Glomerular endothelial cell (primary cell): ENCODE data around the gene EMSY. TPM values are rescaled to one million over a fixed set of nuclear protein-coding genes. Genes with fewer than 3 reads are reported as not detected.
"Not testable (repeated sequence)": the region's sequence is repeated elsewhere in the genome, so short reads cannot be mapped to it uniquely, and the experiment has no call there.

ENCODE experiments used
- DNase-seq: peaks from one replicate; pipeline ENCODE4 v3.0.0-alpha.2; 2011; ENCODE audit warnings: low read depth, low spot score; ENCODE audit errors: extremely low read depth
- total RNA-seq: library from RNA; depleted of rRNA; stranded (reverse); fragments of >200 nt; gene quantifications from 2 replicates; pipeline ENCODE4 v1.2.3, GENCODE V29; 2015

The EMSY gene
- total RNA-seq, 1 donor from 2014 or later: 16.7 TPM

DNA sequence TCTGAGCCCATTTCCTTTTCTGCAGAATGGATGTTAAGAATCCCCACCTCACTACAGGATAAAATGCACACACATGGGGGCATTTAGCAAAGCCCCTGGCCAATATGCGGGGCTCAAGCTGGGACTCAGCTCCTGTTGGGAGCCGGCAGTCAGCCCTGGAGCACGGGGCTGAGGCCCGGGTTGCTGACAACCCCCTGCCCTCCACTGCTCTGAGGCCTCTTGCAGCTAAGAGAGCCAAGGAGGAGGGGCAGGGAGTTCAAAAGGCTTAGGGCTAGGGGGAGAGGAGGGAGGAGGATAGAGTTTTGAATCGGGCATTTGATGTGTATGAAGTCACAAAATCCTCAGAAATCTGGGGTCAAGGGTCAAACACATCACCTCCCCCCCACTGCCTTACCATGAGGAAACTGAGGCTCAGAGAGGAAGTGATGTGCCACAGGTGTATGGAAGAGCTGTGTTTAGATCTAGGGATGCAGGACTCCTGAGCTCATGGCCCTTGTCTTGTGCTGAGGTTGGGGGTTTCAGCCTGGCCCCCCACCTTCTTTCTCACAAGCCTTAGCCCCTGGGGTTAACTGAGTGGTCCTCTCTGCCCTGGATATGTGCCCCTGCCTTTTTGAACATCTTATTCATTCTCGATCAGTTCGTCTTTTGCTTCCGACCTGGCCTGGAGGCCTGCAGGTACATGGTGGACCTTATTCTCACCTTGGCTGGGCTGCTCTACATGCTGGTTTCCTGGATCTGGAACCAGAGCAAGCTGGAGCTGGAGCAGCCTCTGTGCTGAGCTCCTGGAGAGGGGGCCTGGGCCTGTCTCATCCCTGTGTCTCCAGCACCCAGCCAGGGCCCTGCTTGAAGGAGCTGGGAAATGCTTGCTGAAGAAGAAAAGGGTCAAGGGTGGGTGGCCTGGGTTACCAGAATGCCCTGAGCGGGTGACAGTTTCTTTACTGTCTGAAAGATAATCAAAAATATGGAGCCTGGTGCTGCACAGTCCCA, 145.4 kb downstream of the EMSY start:
- no peak for DNase-seq

- DNase-seq: no peak
Observed at GRCh38 chr11:76591416-76591815, 146.6 kb downstream of the EMSY start.

- no peak for DNase-seq
Observed at GRCh38 chr11:76592025-76592914, 147.5 kb downstream of the EMSY start.

DNA sequence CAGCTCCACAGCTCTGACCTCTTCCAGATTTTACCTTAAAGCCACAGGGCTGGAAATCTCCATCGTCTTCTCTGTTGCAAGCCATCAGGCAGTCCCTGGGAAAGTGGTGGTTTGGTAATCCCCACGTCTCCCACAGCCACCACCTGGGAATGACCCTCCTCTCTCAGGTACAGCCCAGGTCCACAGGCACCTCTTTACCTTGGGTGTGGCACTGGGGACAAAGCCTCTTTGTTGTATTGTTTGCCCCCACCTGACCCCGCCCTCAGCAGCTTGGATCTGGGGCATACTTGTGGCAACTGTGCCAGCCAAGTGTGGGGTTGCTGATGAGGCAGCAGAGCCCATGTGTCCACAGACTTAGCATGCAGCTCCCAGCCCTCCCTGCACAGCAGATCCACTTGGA, 148.1 kb downstream of the EMSY start:
- no peak for DNase-seq

DNA sequence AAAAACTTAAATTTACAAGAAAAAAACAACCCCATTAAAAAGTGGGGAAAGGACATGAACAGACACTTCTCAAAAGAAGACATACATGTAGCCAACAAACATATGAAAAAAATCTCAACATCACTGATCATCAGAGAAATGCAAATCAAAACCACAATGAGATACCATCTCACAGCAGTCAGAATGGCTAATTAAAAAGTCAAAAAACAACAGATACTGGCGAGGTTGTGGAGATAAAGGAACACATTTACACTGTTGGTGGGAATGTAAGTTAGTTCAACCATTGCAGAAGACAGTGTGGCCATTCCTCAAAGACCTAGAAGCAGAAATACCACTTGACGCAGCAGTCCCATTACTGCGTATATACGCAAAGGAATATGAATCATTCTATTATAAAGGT, 150.3 kb downstream of the EMSY start:
- DNase-seq: not testable (repeated sequence)

- DNase-seq: no peak
Observed at GRCh38 chr11:76596652-76597051, 151.8 kb downstream of the EMSY start.

GRCh38 chr11:76597533-76598425, 153.0 kb downstream of the EMSY start:
- DNase-seq: no peak

DNA sequence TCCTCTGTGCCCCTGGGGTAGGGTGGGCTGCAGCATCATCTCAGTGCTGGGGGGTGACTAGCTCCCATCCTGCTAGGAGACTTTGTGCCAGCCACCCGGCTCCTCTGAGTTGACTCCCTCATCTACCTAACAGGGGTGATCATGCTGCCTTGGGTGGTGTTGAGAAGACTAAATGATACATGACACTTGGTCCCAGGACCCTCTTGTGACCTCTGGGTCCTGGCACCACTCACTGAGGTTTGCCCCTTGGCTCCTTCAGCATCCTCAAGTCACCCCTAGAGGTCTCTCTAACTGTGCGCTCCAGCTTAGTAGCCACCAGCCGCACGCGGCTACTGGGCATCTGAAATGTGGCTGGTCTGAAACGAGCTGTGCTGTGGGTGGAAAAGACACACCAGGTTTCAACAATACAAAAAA, 153.6 kb downstream of the EMSY start:
- DNase-seq: no peak

GRCh38 chr11:76599041-76600013, 154.5 kb downstream of the EMSY start:
- no peak for DNase-seq

GRCh38 chr11:76600124-76600655, 155.4 kb downstream of the EMSY start:
- no peak for DNase-seq

DNA sequence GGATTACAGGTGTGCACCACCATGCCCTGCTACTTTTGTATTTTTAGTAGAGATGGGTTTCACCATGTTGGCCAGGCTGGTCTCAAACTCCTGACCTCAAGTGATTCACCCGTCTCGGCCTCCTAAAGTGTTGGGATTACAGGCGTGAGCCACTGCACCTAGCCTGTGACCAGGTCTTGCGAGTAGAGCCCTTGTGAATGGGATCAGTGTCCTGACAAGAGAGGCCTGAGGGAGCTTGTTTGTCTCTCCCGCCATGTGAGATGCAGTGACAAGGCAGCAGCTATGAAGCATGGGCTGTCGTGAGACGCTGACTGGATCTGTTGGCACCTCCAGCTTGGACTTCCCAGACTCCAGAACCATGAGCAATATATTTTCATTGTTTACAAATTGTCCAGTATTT, 156.5 kb downstream of the EMSY start:
- DNase-seq: no peak

GRCh38 chr11:76601724-76602123, 156.9 kb downstream of the EMSY start:
- DNase-seq: no peak

GRCh38 chr11:76602431-76602861, 157.6 kb downstream of the EMSY start:
- no peak for DNase-seq

Other genes with a start within 250 kb of the EMSY start
- gene WNT11, start 238.5 kb upstream of the EMSY start, total RNA-seq: not detected in 2 replicates
- gene THAP12, start 63.9 kb upstream of the EMSY start, total RNA-seq: 20.9 and 25.3 TPM in 2 replicates
- 0.53 and 1.3 TPM in 2 replicates for gene GVQW3, start 63.7 kb upstream of the EMSY start, total RNA-seq
- gene LRRC32, start 225.7 kb downstream of the EMSY start, total RNA-seq: 121 and 177 TPM in 2 replicates